HEK293 (cell line): Measurements from ENCODE around the gene WBP2NL.
A peak's percentile ranks its signal among the peaks of the same experiment; 100 is the strongest.

Source experiments
- ELK4 ChIP-seq: IDR thresholded peaks from 2 replicates; pipeline ENCODE4 v1.6.1; 2011; ENCODE audit warnings: mild to moderate bottlenecking, low read depth, low read length, borderline replicate concordance
- GFI1B ChIP-seq: fragments of 450-650 bp; formaldehyde crosslinking; IDR thresholded peaks from 2 replicates; pipeline ENCODE4 v1.5.1; 2016; ENCODE audit warnings: missing biosample characterization, missing genetic modification characterization
- GLIS1 ChIP-seq: fragments of 450-650 bp; formaldehyde crosslinking; IDR thresholded peaks from 2 replicates; pipeline ENCODE4 v1.5.1; 2016; ENCODE audit warnings: missing biosample characterization, missing genetic modification characterization
- KLF1 ChIP-seq: fragments of 450-650 bp; formaldehyde crosslinking; IDR thresholded peaks from 2 replicates; pipeline ENCODE4 v1.5.1; 2016; ENCODE audit warnings: missing biosample characterization, missing genetic modification characterization
- KLF17 ChIP-seq: fragments of 450-650 bp; formaldehyde crosslinking; IDR thresholded peaks from 2 replicates; pipeline ENCODE4 v1.5.1; 2016; ENCODE audit warnings: missing biosample characterization, missing genetic modification characterization
- MYNN ChIP-seq: fragments of 450-650 bp; formaldehyde crosslinking; IDR thresholded peaks from 2 replicates; pipeline ENCODE4 v1.5.1; 2016; ENCODE audit warnings: missing biosample characterization, missing genetic modification characterization, borderline replicate concordance
- OSR2 ChIP-seq: fragments of 450-650 bp; formaldehyde crosslinking; IDR thresholded peaks from 2 replicates; pipeline ENCODE4 v1.5.1; 2016; ENCODE audit warnings: missing biosample characterization, missing genetic modification characterization
- REPIN1 ChIP-seq: fragments of 450-650 bp; formaldehyde crosslinking; IDR thresholded peaks from 2 replicates; pipeline ENCODE4 v1.5.1; 2017; ENCODE audit warnings: missing biosample characterization, missing genetic modification characterization, low read depth
- TCF7L2 ChIP-seq: IDR thresholded peaks from 2 replicates; pipeline ENCODE4 v1.6.1; 2011; ENCODE audit warnings: low read depth, mild to moderate bottlenecking, inconsistent platforms, low read length, moderate library complexity, borderline replicate concordance
- ZBTB1 ChIP-seq: fragments of 450-650 bp; formaldehyde crosslinking; IDR thresholded peaks from 2 replicates; pipeline ENCODE4 v1.5.1; 2016; ENCODE audit warnings: missing biosample characterization, missing genetic modification characterization
- ZBTB20 ChIP-seq: fragments of 450-650 bp; formaldehyde crosslinking; IDR thresholded peaks from 2 replicates; pipeline ENCODE4 v1.5.1; 2016; ENCODE audit warnings: missing biosample characterization, missing genetic modification characterization
- ZBTB44 ChIP-seq: fragments of 450-650 bp; IDR thresholded peaks from 2 replicates; pipeline ENCODE4 v1.5.1; 2018; ENCODE audit warnings: missing biosample characterization, mild to moderate bottlenecking, missing genetic modification characterization
- ZBTB48 ChIP-seq: fragments of 450-650 bp; formaldehyde crosslinking; IDR thresholded peaks from 2 replicates; pipeline ENCODE4 v1.5.1; 2016; ENCODE audit warnings: missing biosample characterization, missing genetic modification characterization
- ZFHX2 ChIP-seq: fragments of 450-650 bp; formaldehyde crosslinking; conservative IDR thresholded peaks from 2 replicates; pipeline ENCODE4 v1.5.1; 2016; ENCODE audit warnings: missing biosample characterization, missing genetic modification characterization
- ZFP3 ChIP-seq: fragments of 450-650 bp; formaldehyde crosslinking; IDR thresholded peaks from 2 replicates; pipeline ENCODE4 v1.5.1; 2016; ENCODE audit warnings: low read depth, missing biosample characterization, missing genetic modification characterization
- ZFP37 ChIP-seq: fragments of 450-650 bp; formaldehyde crosslinking; IDR thresholded peaks from 2 replicates; pipeline ENCODE4 v1.5.1; 2016; ENCODE audit warnings: missing biosample characterization, missing genetic modification characterization
- ZNF112 ChIP-seq: fragments of 450-650 bp; formaldehyde crosslinking; IDR thresholded peaks from 2 replicates; pipeline ENCODE4 v1.5.0; 2017; ENCODE audit warnings: missing biosample characterization, missing genetic modification characterization
- ZNF132 ChIP-seq: fragments of 450-650 bp; formaldehyde crosslinking; IDR thresholded peaks from 2 replicates; pipeline ENCODE4 v1.5.1; 2017; ENCODE audit warnings: missing biosample characterization, missing genetic modification characterization, borderline replicate concordance
- ZNF140 ChIP-seq: fragments of 450-650 bp; formaldehyde crosslinking; IDR thresholded peaks from 2 replicates; pipeline ENCODE4 v1.5.1; 2016; ENCODE audit warnings: missing biosample characterization, missing genetic modification characterization
- ZNF157 ChIP-seq: fragments of 450-650 bp; formaldehyde crosslinking; IDR thresholded peaks from 2 replicates; pipeline ENCODE4 v1.5.1; 2016; ENCODE audit warnings: missing biosample characterization, missing genetic modification characterization
- ZNF202 ChIP-seq: fragments of 450-650 bp; formaldehyde crosslinking; IDR thresholded peaks from 2 replicates; pipeline ENCODE4 v1.5.1; 2016; ENCODE audit warnings: missing biosample characterization, missing genetic modification characterization, borderline replicate concordance
- ZNF221 ChIP-seq: fragments of 450-650 bp; formaldehyde crosslinking; IDR thresholded peaks from 2 replicates; pipeline ENCODE4 v1.5.1; 2017; ENCODE audit warnings: missing biosample characterization, missing genetic modification characterization, borderline replicate concordance
- ZNF239 ChIP-seq: fragments of 450-650 bp; formaldehyde crosslinking; IDR thresholded peaks from 2 replicates; pipeline ENCODE4 v1.5.1; 2016; ENCODE audit warnings: missing biosample characterization, missing genetic modification characterization
- ZNF274 ChIP-seq, 2 experiments: fragments of 200-500 bp in 1 of 2; fragments of 450-650 bp in 1 of 2; sonication (Bioruptor generic) in 1 of 2; formaldehyde crosslinking in 1 of 2; IDR thresholded peaks; 2 replicates each; pipeline versions ENCODE4 v1.5.1 to v1.6.1; 2014 to 2016; ENCODE audit warnings: borderline replicate concordance in 1 of 2, inconsistent platforms in 1 of 2, low read length in 1 of 2, missing biosample characterization in 1 of 2, missing genetic modification characterization in 1 of 2
- ZNF292 ChIP-seq: fragments of 450-650 bp; formaldehyde crosslinking; IDR thresholded peaks from 2 replicates; pipeline ENCODE4 v1.5.1; 2016; ENCODE audit warnings: low read depth, missing biosample characterization, missing genetic modification characterization, borderline replicate concordance
- ZNF302 ChIP-seq: fragments of 450-650 bp; formaldehyde crosslinking; IDR thresholded peaks from 2 replicates; pipeline ENCODE4 v1.5.1; 2016; ENCODE audit warnings: missing biosample characterization, missing genetic modification characterization, low read depth
- ZNF354C ChIP-seq: fragments of 450-650 bp; formaldehyde crosslinking; IDR thresholded peaks from 2 replicates; pipeline ENCODE4 v1.5.1; 2016; ENCODE audit warnings: missing biosample characterization, missing genetic modification characterization, low read depth, borderline replicate concordance
- ZNF423 ChIP-seq: fragments of 450-650 bp; formaldehyde crosslinking; IDR thresholded peaks from 2 replicates; pipeline ENCODE4 v1.5.1; 2016; ENCODE audit warnings: missing biosample characterization, missing genetic modification characterization
- ZNF48 ChIP-seq: fragments of 450-650 bp; formaldehyde crosslinking; IDR thresholded peaks from 2 replicates; pipeline ENCODE4 v1.5.1; 2016; ENCODE audit warnings: missing biosample characterization, missing genetic modification characterization
- ZNF501 ChIP-seq: fragments of 450-650 bp; formaldehyde crosslinking; IDR thresholded peaks from 2 replicates; pipeline ENCODE4 v1.5.1; 2016; ENCODE audit warnings: missing biosample characterization, missing genetic modification characterization
- ZNF596 ChIP-seq: fragments of 450-650 bp; IDR thresholded peaks from 2 replicates; pipeline ENCODE4 v1.5.0; 2018; ENCODE audit warnings: missing biosample characterization, mild to moderate bottlenecking, missing genetic modification characterization, moderate library complexity
- ZNF654 ChIP-seq: fragments of 450-650 bp; formaldehyde crosslinking; IDR thresholded peaks from 2 replicates; pipeline ENCODE4 v1.5.1; 2016; ENCODE audit warnings: low read depth, missing biosample characterization, missing genetic modification characterization
- ZNF677 ChIP-seq: fragments of 450-650 bp; IDR thresholded peaks from 2 replicates; pipeline ENCODE4 v1.5.0; 2018; ENCODE audit warnings: missing biosample characterization, mild to moderate bottlenecking, missing genetic modification characterization, moderate library complexity
- ZNF792 ChIP-seq: fragments of 450-650 bp; formaldehyde crosslinking; IDR thresholded peaks from 2 replicates; pipeline ENCODE4 v1.5.1; 2016; ENCODE audit warnings: missing biosample characterization, missing genetic modification characterization
- ZSCAN4 ChIP-seq: fragments of 450-650 bp; formaldehyde crosslinking; IDR thresholded peaks from 2 replicates; pipeline ENCODE4 v1.5.1; 2017; ENCODE audit warnings: missing biosample characterization, missing genetic modification characterization

Gene WBP2NL

GRCh38 chr22:41976961-41977566 is 21.5 kb upstream of the WBP2NL start (continued):
- TF ChIP-seq ZNF354C (tag by site-specific recombination) (no peak), ZBTB44 (tag by site-specific recombination) (no peak), KLF1 (0 out of 2 replicates have a peak, but pooled peaks have one; percentile 22), GLIS1 (peak; percentile 46; the same call in 1 of the 2 replicates), ZSCAN4 (tag by site-specific recombination) (0 out of 2 replicates have a peak, but pooled peaks have one; percentile 24), ZNF221 (tag by site-specific recombination) (no peak), ZNF677 (tag by site-specific recombination) (no peak), ZNF157 (tag by site-specific recombination) (no peak), GFI1B (tag by site-specific recombination) (no peak), KLF17 (tag by site-specific recombination) (peak; percentile 30; the same call in 1 of the 2 replicates), ZNF302 (tag by site-specific recombination) (no peak), REPIN1 (tag by site-specific recombination) (no peak), ZFP3 (tag by site-specific recombination) (no peak), ZFHX2 (tag by site-specific recombination) (peak; percentile 68), OSR2 (tag by site-specific recombination) (no peak), ZBTB20 (peak; percentile 9; the same call in 1 of the 2 replicates), TCF7L2 (no peak), MYNN (no peak), ZNF423 (no peak), ZNF501 (no peak), ZNF202 (no peak), ZNF654 (tag by site-specific recombination) (no peak), ZBTB48 (tag by site-specific recombination) (peak; percentile 54; the same call in 1 of the 2 replicates), ELK4 (no peak), ZNF274 (IDR thresholded peaks at IDR 0.05; ENCODE audit: low read length) (no peak), ZNF274 (tag by site-specific recombination; IDR thresholded peaks at IDR 0.05; ENCODE audit: borderline replicate concordance) (no peak), ZNF292 (no peak), ZNF239 (tag by site-specific recombination) (no peak), ZNF48 (tag by site-specific recombination) (no peak), ZNF596 (no peak), ZNF140 (tag by site-specific recombination) (no peak), ZFP37 (tag by site-specific recombination) (no peak), ZNF112 (tag by site-specific recombination) (no peak), ZNF132 (tag by site-specific recombination) (no peak), ZNF792 (no peak), ZBTB1 (no peak)
